Thyroid gland (tissue), 4 donors: Measurements from ENCODE around the gene RNF113B. TPM values are rescaled to one million over a fixed set of nuclear protein-coding genes. Genes with fewer than 3 reads are reported as not detected.
A peak's percentile ranks its signal among the peaks of the same experiment; 100 is the strongest.

ENCODE experiments used
- DNase-seq, 2 donors: peaks; one replicate each; pipeline ENCODE4 v3.0.0-alpha.2; 2019
- H3K27ac ChIP-seq, 3 donors: fragments of 200-600 bp; sonication (generic); 1 replicate in 2 of 3; 2 replicates in 1 of 3; pipeline ENCODE4 v1.5.1; 2016 to 2019; ENCODE audit warnings: mild to moderate bottlenecking in 1 of 3, moderate library complexity in 1 of 3
- H3K27me3 ChIP-seq: fragments of 200-600 bp; sonication (generic); one replicate; pipeline ENCODE4 v1.5.1; 2019
- H3K36me3 ChIP-seq, 2 donors: fragments of 200-600 bp; sonication (generic); one replicate each; pipeline ENCODE4 v1.5.1; 2016 to 2019
- H3K4me1 ChIP-seq, 2 donors: fragments of 200-600 bp; sonication (generic); one replicate each; pipeline ENCODE4 v1.5.1; 2017 to 2019
- H3K4me3 ChIP-seq, 3 donors: fragments of 200-600 bp; sonication (generic); replicated peaks in 1 of 3; 1 replicate in 2 of 3; 2 replicates in 1 of 3; pipeline ENCODE4 v1.5.1; 2016; ENCODE audit warnings: mild to moderate bottlenecking in 1 of 3
- H3K9me3 ChIP-seq: fragments of 200-600 bp; sonication (generic); one replicate; pipeline ENCODE4 v1.5.1; 2017
- CTCF ChIP-seq, 6 experiments: fragments of 200-600 bp in 3 of 6; fragments of 450-650 bp in 3 of 6; sonication (generic) in 3 of 6; IDR thresholded peaks; one replicate each; pipeline ENCODE4 v1.5.1; 2016 to 2019; ENCODE audit warnings: antibody characterized with exemption in 6 of 6, mild to moderate bottlenecking in 2 of 6, inconsistent platforms in 1 of 6, moderate library complexity in 1 of 6
- POLR2A ChIP-seq, 2 donors: fragments of 450-650 bp; IDR thresholded peaks; one replicate each; pipeline ENCODE4 v1.6.1; 2017; ENCODE audit warnings: antibody characterized with exemption in 2 of 2, mild to moderate bottlenecking in 2 of 2, moderate library complexity in 1 of 2
- WGBS, 2 donors: methylation state at CpG; one replicate each; pipeline ENCODE4 v1.1.5; 2017; 5-methylcytosine and 5-hydroxymethylcytosine counted together
- intact Hi-C: fragments of 100-400 bp; cut with DNase I; formaldehyde crosslinking; loops from one replicate; pipeline ENCODE4 v1.15.1; 2023
- total RNA-seq, 4 donors: library from RNA; depleted of rRNA; stranded (reverse); fragments of >200 nt; gene quantifications; one replicate each; pipeline ENCODE4 v1.2.3, GENCODE V29; 2016

Gene RNF113B
- total RNA-seq, 4 donors from 2014 or later: not detected

- WGBS, 2 donors: 46 to 48% methylated on average over 6 of the region's 6 CpGs
- H3K4me3 ChIP-seq: no peak overlapping the region
- DNase-seq: peak; percentile 33 to 38
- H3K4me1 ChIP-seq: peaks cover 33 to 40% of the 10 kb centered on the region in 2 donors
- H3K27me3 ChIP-seq: no peaks in the 10 kb centered on the region
- TF ChIP-seq CTCF (IDR thresholded peaks at IDR 0.05) (no peak), POLR2A (IDR thresholded peaks at IDR 0.05) (no peak)
- no peaks in the 10 kb centered on the region for H3K36me3 ChIP-seq
- H3K27ac ChIP-seq: peak overlapping the region; percentile 4 to 42 (median 20)
- intact Hi-C loops: no loop called here
- H3K9me3 ChIP-seq: no peaks in the 10 kb centered on the region
Observed at GRCh38 chr13:98201984-98202383, 24.9 kb upstream of the RNF113B start.

GRCh38 chr13:98201189-98201588, 24.1 kb upstream of the RNF113B start:
- 82 to 84% methylated on average over 8 of the region's 8 CpGs for WGBS, 2 donors
- Histone ChIP-seq H3K4me3 (no peak overlapping the region), H3K9me3 (no peaks in the 10 kb centered on the region), H3K27me3 (no peaks in the 10 kb centered on the region), H3K36me3 (no peaks in the 10 kb centered on the region), H3K27ac (peak overlapping the region in 2 of 3 donors; percentile 20 to 34), H3K4me1 (peaks cover 33 to 37% of the 10 kb centered on the region in 2 donors)
- peak in 1 of 2 donors; percentile 27 for DNase-seq
- TF ChIP-seq CTCF (IDR thresholded peaks at IDR 0.05) (no peak), POLR2A (IDR thresholded peaks at IDR 0.05) (no peak)
- intact Hi-C loops: no loop called here

- H3K4me3 ChIP-seq: no peak overlapping the region
- intact Hi-C loops: no loop called here
- H3K9me3 ChIP-seq: no peaks in the 10 kb centered on the region
- H3K27ac ChIP-seq: peak overlapping the region; percentile 18 to 57 (median 20)
- 76 to 78% methylated on average over 4 to 5 of the region's 5 CpGs for WGBS, 2 donors
- peaks cover 33 to 37% of the 10 kb centered on the region in 2 donors for H3K4me1 ChIP-seq
- no peaks in the 10 kb centered on the region for H3K27me3 ChIP-seq
- H3K36me3 ChIP-seq: no peaks in the 10 kb centered on the region
- no peak for DNase-seq
- TF ChIP-seq POLR2A (IDR thresholded peaks at IDR 0.05) (no peak), CTCF (IDR thresholded peaks at IDR 0.05) (no peak)
Observed at GRCh38 chr13:98200211-98200878, 23.3 kb upstream of the RNF113B start.

- WGBS, 2 donors: 26 to 27% methylated on average over 4 of the region's 4 CpGs
- Histone ChIP-seq H3K4me3 (no peak overlapping the region), H3K4me1 (peaks cover 33 to 37% of the 10 kb centered on the region in 2 donors), H3K27me3 (no peaks in the 10 kb centered on the region), H3K36me3 (no peaks in the 10 kb centered on the region), H3K9me3 (no peaks in the 10 kb centered on the region), H3K27ac (peak overlapping the region; percentile 18 to 57 (median 20))
- DNase-seq: no peak
- intact Hi-C loops: no loop called here
- TF ChIP-seq POLR2A (IDR thresholded peaks at IDR 0.05) (no peak), CTCF (IDR thresholded peaks at IDR 0.05) (no peak)
Observed at GRCh38 chr13:98199480-98199879, 22.4 kb upstream of the RNF113B start.

- peak overlapping the region in 2 of 3 donors; percentile 20 to 57 for H3K27ac ChIP-seq
- no peak for TF ChIP-seq POLR2A (IDR thresholded peaks at IDR 0.05)
- TF ChIP-seq CTCF (IDR thresholded peaks at IDR 0.05): no peak
- no peaks in the 10 kb centered on the region for H3K27me3 ChIP-seq
- H3K36me3 ChIP-seq: no peaks in the 10 kb centered on the region
- intact Hi-C loops: no loop called here
- no peaks in the 10 kb centered on the region for H3K9me3 ChIP-seq
- WGBS, 2 donors: 77 to 82% methylated on average over 3 to 4 of the region's 4 CpGs
- no peak for DNase-seq
- H3K4me3 ChIP-seq: no peak overlapping the region
- H3K4me1 ChIP-seq: peaks cover 33 to 37% of the 10 kb centered on the region in 2 donors
Observed at GRCh38 chr13:98198683-98199082, 21.6 kb upstream of the RNF113B start.
